Stimulated activated CD4-positive, alpha-beta T cell treated with anti-CD3 and anti-CD28 coated beads, Interleukin-12 subunit alpha, Interleukin-12 subunit beta, amount 100 ng/mL, for 48 hours (primary cell): ENCODE measurements around the gene SLC35B2.

Source experiments
- DNase-seq, 3 donors: peaks; one replicate each; pipeline ENCODE4 v3.0.0-alpha.2; 2020; ENCODE audit warnings: low read depth in 2 of 3, low spot score in 1 of 3

SLC35B2 gene

DNA sequence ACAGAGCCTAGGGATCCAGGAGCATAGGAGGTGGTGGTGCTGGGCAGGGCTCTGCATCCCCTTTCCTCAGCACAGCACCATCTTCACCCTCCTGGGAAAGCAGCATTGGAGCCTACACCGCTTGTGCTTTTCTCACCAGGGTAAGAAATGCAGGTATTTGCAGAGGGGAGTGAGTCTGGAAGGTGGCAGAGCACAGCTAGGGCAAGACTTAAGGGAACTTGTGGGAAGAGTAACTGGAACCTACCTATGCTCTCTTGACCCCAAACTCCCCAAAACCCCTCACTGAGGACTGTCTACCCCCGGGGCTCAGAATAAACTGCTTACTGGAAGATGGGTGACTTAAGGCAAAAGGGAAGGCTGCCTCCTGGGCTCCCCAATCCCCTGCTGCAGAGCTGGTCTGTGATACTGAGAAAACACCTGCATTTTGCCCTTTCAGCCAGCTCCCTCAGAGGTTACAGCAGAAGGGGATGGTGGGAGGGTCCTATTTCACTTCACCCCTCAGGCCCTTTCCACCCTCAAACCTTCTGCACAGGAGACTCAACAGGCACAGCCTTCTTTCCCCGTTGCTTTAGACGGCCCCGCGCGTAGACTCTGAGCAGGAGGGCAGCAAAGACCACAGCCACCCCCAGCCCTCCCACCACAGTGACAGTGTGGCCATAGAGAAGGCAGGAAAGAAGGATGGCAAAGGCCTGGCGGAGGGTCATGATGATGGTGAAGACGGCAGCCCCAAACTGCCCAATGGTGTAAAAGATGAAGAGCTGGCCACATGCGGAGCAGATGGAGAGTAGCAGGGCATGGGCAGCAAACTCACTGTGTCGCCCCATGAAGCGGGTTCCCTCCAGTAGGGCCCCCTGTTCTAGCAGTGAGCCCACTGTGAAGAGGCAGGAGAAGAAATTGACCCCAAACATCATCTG is 2.9 kb downstream of the SLC35B2 start:
- DNase-seq, result peak in 1 of 3 donors; percentile 21

DNA sequence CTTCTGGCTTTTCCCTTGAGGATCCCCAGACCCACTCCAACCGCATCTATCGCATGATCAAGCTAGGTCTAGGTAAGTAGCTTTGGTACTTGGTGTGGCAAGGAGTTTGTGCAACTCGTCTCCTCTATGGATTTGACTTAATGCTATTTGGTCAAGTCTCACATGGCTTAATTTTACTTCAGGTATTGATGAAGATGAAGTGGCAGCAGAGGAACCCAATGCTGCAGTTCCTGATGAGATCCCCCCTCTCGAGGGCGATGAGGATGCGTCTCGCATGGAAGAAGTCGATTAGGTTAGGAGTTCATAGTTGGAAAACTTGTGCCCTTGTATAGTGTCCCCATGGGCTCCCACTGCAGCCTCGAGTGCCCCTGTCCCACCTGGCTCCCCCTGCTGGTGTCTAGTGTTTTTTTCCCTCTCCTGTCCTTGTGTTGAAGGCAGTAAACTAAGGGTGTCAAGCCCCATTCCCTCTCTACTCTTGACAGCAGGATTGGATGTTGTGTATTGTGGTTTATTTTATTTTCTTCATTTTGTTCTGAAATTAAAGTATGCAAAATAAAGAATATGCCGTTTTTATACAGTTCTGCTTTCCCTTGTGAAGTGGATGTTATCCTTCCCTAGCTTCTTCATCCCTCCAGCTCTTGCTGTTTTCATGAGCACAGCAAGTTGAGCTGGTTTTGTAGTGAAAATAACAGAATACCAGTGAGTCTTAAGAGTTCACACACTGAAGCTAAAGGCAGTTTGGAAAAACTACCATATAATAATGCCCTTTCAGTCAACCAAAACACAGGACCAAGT is 3.8 kb downstream of the SLC35B2 start:
- DNase-seq, result peak; percentile 37 to 70 (median 50)

DNA sequence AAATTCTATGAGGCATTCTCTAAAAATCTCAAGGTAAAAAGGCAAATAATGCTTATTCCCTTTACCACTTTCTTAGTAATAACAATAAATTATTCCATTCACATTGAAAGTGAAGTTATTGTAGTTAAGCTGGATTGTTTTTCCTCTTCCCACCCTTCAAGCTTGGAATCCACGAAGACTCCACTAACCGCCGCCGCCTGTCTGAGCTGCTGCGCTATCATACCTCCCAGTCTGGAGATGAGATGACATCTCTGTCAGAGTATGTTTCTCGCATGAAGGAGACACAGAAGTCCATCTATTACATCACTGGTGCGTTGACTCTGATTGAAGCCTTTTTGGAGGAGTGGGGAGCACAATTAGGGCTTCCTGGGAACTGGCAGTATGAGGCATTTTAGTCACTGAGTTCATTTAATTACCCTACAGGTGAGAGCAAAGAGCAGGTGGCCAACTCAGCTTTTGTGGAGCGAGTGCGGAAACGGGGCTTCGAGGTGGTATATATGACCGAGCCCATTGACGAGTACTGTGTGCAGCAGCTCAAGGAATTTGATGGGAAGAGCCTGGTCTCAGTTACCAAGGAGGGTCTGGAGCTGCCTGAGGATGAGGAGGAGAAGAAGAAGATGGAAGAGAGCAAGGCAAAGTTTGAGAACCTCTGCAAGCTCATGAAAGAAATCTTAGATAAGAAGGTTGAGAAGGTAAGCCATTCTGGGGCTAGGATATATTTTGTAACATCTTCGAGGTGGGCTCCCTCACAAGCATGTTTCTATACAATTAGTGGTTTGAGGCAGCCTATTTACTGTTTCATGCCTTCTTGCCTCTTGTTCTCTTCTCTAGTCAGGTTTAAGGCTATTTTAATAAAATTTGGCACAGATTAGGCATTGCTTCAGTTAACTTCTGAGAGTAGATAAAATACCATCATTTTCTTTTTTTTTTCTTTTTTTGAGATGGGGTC is 5.5 kb downstream of the SLC35B2 start:
- DNase-seq, result no peak

DNA sequence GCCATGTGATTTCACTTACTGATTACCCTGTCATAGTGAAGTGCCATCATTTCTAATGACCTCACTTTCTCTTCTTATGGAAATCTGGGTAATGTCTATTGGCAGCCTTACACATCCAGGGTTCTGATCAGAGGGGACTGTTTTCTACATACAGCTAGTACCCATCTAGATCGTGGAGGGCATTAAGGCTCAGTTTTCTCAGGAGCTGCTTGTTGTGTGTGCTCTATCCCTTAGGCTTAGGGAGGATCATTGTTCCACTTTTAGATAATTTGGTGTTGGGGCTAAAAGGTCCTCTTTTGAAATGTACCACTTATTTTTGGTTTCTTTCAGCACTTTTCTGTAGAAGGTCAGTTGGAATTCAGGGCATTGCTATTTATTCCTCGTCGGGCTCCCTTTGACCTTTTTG is 6.6 kb downstream of the SLC35B2 start:
- DNase-seq, result no peak

DNA sequence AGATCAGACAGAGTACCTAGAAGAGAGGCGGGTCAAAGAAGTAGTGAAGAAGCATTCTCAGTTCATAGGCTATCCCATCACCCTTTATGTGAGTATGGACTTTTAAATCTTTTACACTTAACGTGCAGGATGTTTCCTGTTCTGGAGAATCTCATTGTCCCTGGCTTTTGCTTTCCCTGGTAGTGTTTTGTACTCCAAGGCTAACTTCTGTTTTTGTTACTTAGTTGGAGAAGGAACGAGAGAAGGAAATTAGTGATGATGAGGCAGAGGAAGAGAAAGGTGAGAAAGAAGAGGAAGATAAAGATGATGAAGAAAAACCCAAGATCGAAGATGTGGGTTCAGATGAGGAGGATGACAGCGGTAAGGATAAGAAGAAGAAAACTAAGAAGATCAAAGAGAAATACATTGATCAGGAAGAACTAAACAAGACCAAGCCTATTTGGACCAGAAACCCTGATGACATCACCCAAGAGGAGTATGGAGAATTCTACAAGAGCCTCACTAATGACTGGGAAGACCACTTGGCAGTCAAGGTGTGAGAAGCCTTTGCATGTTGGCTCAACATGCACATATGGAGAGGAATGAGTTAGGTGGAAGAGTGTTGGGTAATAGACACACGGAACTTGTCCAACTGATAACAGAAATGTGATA is 7.1 kb downstream of the SLC35B2 start:
- no peak for DNase-seq

DNA sequence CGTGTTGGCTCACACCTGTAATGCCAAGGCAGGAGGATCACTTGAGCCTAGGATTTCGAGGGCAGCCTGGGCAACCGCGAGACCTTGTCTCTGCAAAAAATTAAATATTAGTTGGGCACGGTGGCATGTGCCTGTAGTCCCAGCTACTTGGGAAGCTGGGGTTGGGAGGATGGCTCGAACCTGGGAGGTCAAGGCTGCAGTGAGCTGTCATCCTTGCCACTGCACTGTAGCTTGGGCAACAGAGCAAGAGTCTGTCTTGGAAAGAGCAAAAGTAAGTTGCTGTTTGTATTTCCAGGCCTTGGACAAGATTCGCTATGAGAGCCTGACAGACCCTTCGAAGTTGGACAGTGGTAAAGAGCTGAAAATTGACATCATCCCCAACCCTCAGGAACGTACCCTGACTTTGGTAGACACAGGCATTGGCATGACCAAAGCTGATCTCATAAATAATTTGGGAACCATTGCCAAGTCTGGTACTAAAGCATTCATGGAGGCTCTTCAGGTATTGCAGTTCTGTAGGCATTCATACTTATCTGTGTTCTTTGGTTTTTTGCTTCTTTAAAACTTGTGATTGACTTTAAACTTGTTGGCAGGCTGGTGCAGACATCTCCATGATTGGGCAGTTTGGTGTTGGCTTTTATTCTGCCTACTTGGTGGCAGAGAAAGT is 8.1 kb downstream of the SLC35B2 start:
- DNase-seq, result no peak

DNA sequence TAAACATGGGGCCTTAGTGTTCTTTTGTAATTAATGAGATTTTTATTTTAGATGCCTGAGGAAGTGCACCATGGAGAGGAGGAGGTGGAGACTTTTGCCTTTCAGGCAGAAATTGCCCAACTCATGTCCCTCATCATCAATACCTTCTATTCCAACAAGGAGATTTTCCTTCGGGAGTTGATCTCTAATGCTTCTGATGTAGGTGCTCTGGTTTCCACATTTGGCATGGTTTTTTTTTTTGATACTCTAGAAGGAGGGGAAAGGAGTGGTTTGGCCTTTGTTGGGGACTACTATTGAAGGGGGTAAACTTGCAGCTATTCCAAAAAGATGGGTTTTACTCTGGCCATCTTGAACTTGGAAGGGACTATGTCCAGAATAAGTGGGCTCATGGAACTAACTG is 8.7 kb downstream of the SLC35B2 start:
- DNase-seq, result no peak

DNA sequence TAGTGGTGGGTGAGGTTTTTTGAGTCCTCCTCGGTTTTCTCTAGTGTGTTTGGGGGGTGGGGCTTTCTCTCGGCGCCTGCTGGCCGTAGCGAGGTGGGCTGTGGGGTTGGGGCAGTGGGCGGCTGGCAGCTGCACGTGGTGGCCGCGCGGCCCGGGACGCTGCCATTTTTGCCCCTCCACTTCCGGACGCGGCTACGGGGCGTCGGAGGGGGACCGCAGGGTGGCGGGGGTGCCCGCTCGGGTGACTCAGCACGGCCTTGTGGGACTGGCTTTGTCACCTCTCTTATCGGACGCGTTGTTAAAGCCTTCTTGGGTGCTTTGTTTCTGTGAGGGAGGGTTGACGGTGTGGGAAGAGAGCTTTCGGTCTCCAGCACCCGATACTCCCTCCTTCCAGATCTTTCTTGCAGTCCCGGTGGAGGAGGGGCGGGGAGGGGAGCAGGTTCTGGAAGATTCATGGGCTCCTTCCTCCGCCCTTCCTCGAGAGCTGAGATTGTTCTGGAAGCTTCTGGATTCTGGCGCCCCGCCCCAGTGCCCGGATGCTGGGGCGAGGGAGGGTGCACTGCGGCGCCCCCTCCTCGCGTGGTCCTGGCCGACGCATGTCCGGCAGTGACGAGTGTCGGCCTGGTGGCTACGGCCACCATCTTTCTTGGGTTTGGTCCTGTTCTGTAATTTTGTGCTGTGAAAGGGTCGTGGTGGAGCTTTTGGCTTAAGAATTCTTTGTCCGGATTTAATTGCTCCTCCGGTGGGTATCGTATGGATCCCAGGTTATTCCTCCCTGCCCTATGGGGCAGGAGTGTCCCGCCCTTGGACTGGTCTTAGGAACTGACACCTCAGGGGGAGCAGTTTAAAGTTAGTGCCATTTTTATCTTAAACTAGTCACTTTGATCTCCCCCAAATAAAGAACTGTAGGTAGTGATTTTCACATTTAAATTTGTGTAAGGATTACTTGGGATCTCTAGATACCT is 9.7 kb downstream of the SLC35B2 start:
- DNase-seq, result peak; percentile 78 to 80 (median 79)

DNA sequence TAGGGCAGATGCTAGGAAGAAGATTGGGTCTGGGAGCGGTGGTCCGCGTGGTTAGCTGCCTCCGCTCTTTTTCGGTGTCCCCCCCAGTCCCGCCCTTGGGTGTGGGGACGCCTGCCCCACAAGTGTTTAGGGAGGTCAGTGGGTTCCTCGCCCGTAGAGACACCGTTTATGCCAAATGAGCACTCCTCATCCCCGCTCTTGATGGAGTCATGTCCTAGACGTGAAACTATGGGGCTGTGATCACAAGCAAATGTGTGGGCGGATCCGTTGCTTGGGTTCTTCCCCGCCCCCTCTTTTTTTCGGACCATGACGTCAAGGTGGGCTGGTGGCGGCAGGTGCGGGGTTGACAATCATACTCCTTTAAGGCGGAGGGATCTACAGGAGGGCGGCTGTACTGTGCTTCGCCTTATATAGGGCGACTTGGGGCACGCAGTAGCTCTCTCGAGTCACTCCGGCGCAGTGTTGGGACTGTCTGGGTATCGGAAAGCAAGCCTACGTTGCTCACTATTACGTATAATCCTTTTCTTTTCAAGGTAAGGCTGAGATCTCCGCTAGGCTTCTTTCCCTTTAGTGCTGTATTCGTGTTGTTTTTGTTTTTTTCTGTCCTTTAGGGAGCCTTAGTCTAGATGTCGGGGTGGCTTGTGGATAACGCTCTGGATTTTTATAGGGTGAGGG is 10.5 kb downstream of the SLC35B2 start, which contains the start of gene HSP90AB1:
Gene HSP90AB1, plus strand, starts transcription at position 439 of the 675 bp plus-strand sequence. CDS start 1,529 bp downstream, outside the sequence.
- peak; percentile 94 to 98 (median 97) for DNase-seq

DNA sequence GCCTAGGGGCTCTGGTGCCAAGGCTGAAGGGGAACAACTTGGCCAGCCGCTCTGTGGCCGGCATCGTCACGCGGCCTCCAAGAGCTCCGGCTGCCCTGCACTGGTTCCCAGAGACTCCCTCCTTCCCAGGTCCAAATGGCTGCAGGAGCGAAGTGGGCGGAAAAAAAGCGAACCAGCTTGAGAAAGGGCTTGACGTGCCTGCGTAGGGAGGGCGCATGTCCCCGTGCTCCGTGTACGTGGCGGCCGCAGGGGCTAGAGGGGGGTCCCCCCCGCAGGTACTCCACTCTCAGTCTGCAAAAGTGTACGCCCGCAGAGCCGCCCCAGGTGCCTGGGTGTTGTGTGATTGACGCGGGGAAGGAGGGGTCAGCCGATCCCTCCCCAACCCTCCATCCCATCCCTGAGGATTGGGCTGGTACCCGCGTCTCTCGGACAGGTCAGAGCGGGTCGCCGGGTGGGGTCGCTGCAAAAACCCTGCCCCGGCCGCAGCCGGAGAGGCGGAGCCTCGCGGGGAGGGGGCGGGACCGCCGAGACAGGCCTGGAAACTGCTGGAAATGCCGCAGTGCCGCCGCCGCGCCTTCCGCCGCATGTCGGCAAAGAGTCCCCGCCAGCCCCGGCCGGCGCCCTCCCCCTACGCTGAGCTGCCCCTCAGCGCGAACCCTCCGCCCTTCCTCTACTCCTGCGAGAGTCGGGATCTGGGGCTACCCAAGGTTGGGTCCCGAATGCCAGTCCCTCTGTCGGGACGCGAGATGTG is 11.2 kb downstream of the SLC35B2 start:
- DNase-seq, result peak; percentile 75 to 88 (median 76)

DNA sequence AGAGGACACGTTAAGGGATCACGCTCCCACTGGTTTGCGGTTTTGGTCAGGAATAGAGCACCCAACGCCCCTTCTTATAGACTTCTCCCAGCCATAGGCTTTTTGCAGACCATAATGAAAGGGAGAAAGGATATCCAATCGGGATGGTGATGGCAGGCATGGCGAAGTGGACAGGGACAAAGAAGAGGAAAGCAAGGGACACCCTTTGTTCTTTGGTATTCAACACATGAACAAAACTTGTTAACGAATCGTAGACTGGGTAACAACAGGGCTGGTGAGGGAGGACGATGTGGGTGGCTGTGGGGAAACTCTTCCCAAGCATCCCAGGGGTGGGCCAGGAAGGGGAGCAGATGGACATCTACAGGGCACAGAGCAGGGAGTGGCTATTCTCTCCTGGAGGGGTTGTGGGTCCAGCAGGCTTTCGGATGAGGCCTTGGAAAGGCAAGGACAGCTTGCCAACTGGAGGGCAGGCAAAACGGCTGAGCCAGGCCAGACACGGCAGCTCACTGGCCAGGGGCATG is 11.9 kb downstream of the SLC35B2 start:
- DNase-seq, result no peak

DNA sequence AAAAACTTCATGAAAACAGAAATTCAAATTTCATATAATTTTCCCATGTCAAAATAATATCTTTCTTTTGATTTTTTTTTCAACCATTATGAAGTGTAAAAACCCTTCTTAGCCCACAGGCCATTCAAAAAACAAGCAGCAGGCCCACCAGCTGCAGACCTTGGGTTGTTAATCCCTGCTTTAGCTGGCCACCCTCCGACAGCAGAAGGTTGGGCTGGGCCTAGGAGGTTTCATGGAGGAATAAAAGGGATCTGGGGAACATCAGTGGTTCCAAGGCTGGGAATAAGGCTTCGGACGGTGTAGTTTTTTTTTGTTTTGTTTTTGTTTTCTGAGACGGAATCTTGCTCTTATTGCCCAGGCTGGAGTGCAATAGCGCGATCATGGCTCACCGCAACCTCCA is 14.0 kb downstream of the SLC35B2 start:
- no peak for DNase-seq

DNA sequence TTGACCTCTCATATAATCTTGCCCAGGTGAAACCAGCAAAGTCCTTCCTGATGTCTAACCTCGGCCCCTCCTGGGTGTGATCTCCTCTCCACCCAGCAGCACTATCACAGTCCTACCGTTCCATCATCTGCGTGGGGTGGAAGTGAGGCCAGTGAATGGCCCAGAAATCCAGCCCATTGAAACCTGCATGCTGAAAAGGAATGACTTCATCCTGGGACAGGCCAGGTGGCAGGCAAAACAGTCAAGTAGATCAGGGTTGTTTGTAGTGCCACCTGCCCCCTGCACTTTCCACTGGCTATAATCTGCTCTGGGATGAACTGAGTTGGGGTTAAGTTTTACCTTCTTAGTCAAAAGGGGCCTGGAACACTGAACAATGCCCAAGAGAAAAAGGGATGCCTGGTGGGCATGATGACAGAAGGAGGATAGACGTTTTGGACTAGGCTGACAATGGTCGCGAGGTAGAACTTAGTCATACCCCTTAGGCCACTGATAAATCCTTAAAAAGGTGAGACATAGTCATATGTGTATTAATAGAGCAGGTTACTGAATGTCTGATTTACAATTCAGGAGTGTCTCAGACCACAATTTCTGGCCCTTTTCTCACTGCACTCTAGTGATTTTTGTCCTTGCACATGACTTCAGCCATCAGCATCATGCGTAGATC is 18.5 kb downstream of the SLC35B2 start:
- no peak for DNase-seq

DNA sequence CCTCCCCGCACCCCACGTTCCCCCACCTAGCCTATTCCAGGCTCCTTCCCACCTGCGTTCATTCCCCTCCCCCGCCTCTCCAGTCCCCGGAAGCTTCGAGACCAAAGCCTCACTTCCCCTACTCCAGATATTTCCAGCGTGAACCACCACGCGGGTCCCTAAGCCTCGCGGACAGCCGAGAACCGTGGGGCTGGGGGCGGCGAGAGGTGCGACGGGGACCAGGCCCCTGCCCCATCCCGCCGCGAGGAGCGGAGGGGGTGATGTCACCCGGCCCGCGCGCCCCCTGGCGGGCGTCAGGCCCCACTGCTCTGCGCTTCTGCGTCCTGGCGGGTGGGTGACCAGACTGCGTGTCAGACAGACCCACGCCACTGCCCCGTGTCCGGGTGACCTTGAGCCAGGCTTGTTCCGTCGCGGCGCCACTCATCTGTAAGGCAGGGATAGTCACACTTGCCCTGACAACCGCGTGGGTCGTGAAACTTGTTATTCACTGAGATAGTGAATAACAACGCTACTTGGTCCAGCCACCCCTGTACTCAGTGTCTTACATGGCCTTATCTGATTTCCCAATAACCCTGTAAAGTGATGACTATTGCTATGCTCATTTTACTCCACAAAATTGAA is 19.4 kb downstream of the SLC35B2 start:
- peak; percentile 60 to 65 (median 65) for DNase-seq

DNA sequence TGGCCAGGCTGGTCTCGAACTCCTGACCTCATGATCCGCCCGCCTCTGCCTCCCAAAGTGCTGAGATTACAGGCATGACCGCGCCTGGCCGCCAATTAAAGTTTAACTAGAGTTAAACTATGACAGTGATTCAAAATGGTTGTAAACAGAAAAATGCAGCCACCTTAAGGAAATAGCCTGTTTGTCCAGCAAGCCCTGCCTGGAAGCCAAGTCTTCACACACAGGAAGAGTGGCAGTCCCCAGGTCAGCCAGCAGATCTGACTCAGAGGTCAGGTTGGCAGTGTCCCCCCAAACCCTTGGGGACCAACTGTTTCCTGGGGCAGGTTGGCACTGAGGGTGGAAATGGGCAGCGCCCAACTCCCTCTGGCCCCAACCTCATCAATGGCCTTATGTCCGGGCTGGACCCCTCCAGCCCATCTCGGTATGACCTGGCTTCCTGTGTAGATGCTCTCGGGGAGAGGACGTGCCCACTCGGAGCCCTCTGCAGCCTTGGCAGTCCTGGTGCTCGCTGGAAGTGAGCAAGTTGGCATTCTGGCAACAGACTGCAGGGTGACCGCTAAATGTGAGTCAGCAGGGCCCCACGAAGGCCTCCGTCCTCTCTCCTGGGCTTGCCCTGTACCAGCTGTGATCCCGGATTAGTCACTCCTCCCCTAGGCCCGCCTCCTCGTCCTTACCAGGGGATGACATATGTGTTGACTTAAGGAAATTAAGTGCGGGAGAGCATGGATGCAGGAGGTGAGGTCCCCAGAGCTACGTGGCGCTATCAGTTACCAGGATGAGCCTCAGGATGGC is 20.1 kb downstream of the SLC35B2 start:
- peak; percentile 49 to 68 (median 65) for DNase-seq
